Measurements from ENCODE around the gene CXXC5. TPM values are rescaled to one million over a fixed set of nuclear protein-coding genes. Genes with fewer than 3 reads are reported as not detected.

CXXC5 gene
- total and polyA plus RNA-seq, 8 donors: 18.3 to 101 (median 26.5) TPM

GRCh38 chr5:139642891-139643871 lies 5.0 kb upstream of the CXXC5 start:
- TF ChIP-seq POLR2AphosphoS5 (IDR thresholded peaks at IDR 0.05) (no peak), POLR2A (IDR thresholded peaks at IDR 0.05) (no peak), CTCF (IDR thresholded peaks at IDR 0.05) (no peak), EP300 (IDR thresholded peaks at IDR 0.05) (no peak)
- Histone ChIP-seq H3K4me3 (no peak overlapping the region), H3K9me3 (no peaks in the 10 kb centered on the region), H3K4me1 (peaks cover 37 to 65% (median 53%) of the 10 kb centered on the region in 4 donors), H3K27ac (peak overlapping the region; percentile 37 to 62 (median 57)), H3K27me3 (peaks cover 0 to 15% (median 0%) of the 10 kb centered on the region in 3 donors), H3K36me3 (no peaks in the 10 kb centered on the region)
- 32 to 56% (median 36%) methylated on average over 3 to 16 of the region's 16 CpGs for WGBS, 5 donors
- peak; percentile 77 to 91 for DNase-seq
- intact Hi-C loops (cut with DNase I; ENCODE audit: low total_unique reads): no loop called here

DNA sequence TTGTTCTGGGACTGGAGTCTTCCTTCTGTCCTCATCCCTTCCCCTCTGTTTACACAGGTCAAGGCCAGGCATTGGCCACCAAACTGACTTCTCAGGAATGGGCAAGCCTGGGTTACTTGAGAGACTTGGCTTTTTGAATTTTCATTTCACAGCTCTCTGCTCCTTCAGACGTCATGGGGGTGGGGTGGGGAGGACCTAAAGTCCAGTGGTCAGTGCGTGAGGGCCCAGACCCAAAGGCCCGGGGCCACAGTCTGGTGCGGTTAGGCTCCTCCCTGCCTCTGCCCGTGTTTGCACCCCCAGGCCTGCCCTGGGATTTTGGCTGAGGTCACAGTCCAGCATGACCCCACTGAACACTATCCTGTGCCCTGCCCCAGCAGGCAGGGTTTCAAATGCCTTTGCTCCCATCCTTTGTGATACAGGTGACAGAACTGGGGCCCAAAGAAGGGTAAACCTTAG lies 4.1 kb upstream of the CXXC5 start:
- peak in 1 of 2 donors; percentile 20 for DNase-seq
- Histone ChIP-seq H3K27me3 (peaks cover 0 to 22% (median 0%) of the 10 kb centered on the region in 3 donors), H3K4me3 (no peak overlapping the region), H3K9me3 (no peaks in the 10 kb centered on the region), H3K36me3 (no peaks in the 10 kb centered on the region), H3K27ac (peak overlapping the region in 3 of 5 donors; percentile 54 to 62 (median 57)), H3K4me1 (peaks cover 29 to 59% (median 48%) of the 10 kb centered on the region in 4 donors)
- 57 to 79% (median 74%) methylated on average over 4 to 5 of the region's 5 CpGs for WGBS, 5 donors
- intact Hi-C loops (cut with DNase I; ENCODE audit: low total_unique reads): no loop called here
- TF ChIP-seq POLR2AphosphoS5 (IDR thresholded peaks at IDR 0.05) (no peak), POLR2A (IDR thresholded peaks at IDR 0.05) (no peak), CTCF (IDR thresholded peaks at IDR 0.05) (no peak)

GRCh38 chr5:139644646-139645429 lies 3.3 kb upstream of the CXXC5 start:
- peaks cover 27 to 59% (median 48%) of the 10 kb centered on the region in 4 donors for H3K4me1 ChIP-seq
- WGBS, 5 donors: 79 to 97% (median 93%) methylated on average over 3 of the region's 3 CpGs

More at GRCh38 chr5:139644646-139645429, 3.3 kb upstream of the CXXC5 start:
- H3K9me3 ChIP-seq: no peaks in the 10 kb centered on the region
- DNase-seq: peak; percentile 5 to 14
- no peak overlapping the region for H3K4me3 ChIP-seq
- TF ChIP-seq EP300 (IDR thresholded peaks at IDR 0.05) (no peak), CTCF (IDR thresholded peaks at IDR 0.05) (no peak), POLR2A (IDR thresholded peaks at IDR 0.05) (no peak), POLR2AphosphoS5 (IDR thresholded peaks at IDR 0.05) (no peak)
- H3K27me3 ChIP-seq: peaks cover 0 to 30% (median 0%) of the 10 kb centered on the region in 3 donors
- intact Hi-C loops (cut with DNase I; ENCODE audit: low total_unique reads): no loop called here
- no peaks in the 10 kb centered on the region for H3K36me3 ChIP-seq
- peak overlapping the region in 1 of 5 donors; percentile 57 for H3K27ac ChIP-seq
